Parathyroid adenoma (tissue), 2 donors: ENCODE data around the gene PDE6H.

Experiments
- H2AFZ ChIP-seq: fragments of 300-600 bp; sonication (generic); one replicate; pipeline ENCODE4 v1.7.0; 2017; ENCODE audit warnings: antibody characterized with exemption, mild to moderate bottlenecking
- H3K27ac ChIP-seq: fragments of 300-600 bp; sonication (generic); one replicate; pipeline ENCODE4 v1.7.0; 2017
- H3K27me3 ChIP-seq: fragments of 300-600 bp; sonication (generic); one replicate; pipeline ENCODE4 v1.7.0; 2017; ENCODE audit warnings: low read length; ENCODE audit not compliant: control insufficient read depth, insufficient read depth
- H3K36me3 ChIP-seq: fragments of 300-600 bp; sonication (generic); one replicate; pipeline ENCODE4 v1.7.0; 2017; ENCODE audit warnings: low read length; ENCODE audit not compliant: control insufficient read depth, insufficient read depth
- H3K4me1 ChIP-seq: fragments of 300-600 bp; sonication (generic); one replicate; pipeline ENCODE4 v1.7.0; 2017; ENCODE audit warnings: control low read depth
- H3K4me2 ChIP-seq: fragments of 300-600 bp; sonication (generic); one replicate; pipeline ENCODE4 v1.7.0; 2017; ENCODE audit warnings: low read length
- H3K4me3 ChIP-seq: fragments of 300-600 bp; sonication (generic); one replicate; pipeline ENCODE4 v1.7.0; 2017; ENCODE audit warnings: low read depth, low read length
- H3K79me2 ChIP-seq: fragments of 300-600 bp; sonication (generic); one replicate; pipeline ENCODE4 v1.7.0; 2017; ENCODE audit warnings: control low read depth
- H3K9ac ChIP-seq: fragments of 300-600 bp; sonication (generic); one replicate; pipeline ENCODE4 v1.7.0; 2017; ENCODE audit warnings: mild to moderate bottlenecking
- H3K9me3 ChIP-seq: fragments of 300-600 bp; sonication (generic); one replicate; pipeline ENCODE4 v1.7.0; 2017; ENCODE audit warnings: low read length; ENCODE audit not compliant: control insufficient read depth
- CTCF ChIP-seq: fragments of 300-600 bp; sonication (generic); IDR thresholded peaks from one replicate; pipeline ENCODE4 v1.7.0; 2017; ENCODE audit warnings: antibody characterized with exemption, mild to moderate bottlenecking
- donor health status: primary hyperparathyroidism.

Gene PDE6H

GRCh38 chr12:14942196-14942931 lies 30.5 kb upstream of the PDE6H start:
- H3K27me3 ChIP-seq = no peaks in the 10 kb centered on the region
- no peak overlapping the region for H3K4me2 ChIP-seq
- H3K4me3 ChIP-seq = no peak overlapping the region
- H3K27ac ChIP-seq = no peak overlapping the region
- H2AFZ ChIP-seq = no peak overlapping the region
- H3K9me3 ChIP-seq = no peaks in the 10 kb centered on the region
- H3K4me1 ChIP-seq = no peaks in the 10 kb centered on the region
- no peak for TF ChIP-seq CTCF
- no peaks in the 10 kb centered on the region for H3K36me3 ChIP-seq
- H3K9ac ChIP-seq = no peak overlapping the region
- H3K79me2 ChIP-seq = no peaks in the 10 kb centered on the region

GRCh38 chr12:14946162-14946561 lies 26.7 kb upstream of the PDE6H start:
- Histone ChIP-seq H3K9me3 (no peaks in the 10 kb centered on the region), H3K4me1 (peaks cover 2% of the 10 kb centered on the region), H3K9ac (no peak overlapping the region), H3K79me2 (no peaks in the 10 kb centered on the region), H3K36me3 (no peaks in the 10 kb centered on the region), H3K4me3 (no peak overlapping the region), H3K27me3 (no peaks in the 10 kb centered on the region), H2AFZ (no peak overlapping the region), H3K4me2 (no peak overlapping the region), H3K27ac (no peak overlapping the region)
- no peak for TF ChIP-seq CTCF

- H3K27me3 ChIP-seq = no peaks in the 10 kb centered on the region
- no peak for TF ChIP-seq CTCF
- H3K4me3 ChIP-seq = no peak overlapping the region
- no peak overlapping the region for H3K9ac ChIP-seq
- H3K27ac ChIP-seq = no peak overlapping the region
- H3K79me2 ChIP-seq = no peaks in the 10 kb centered on the region
- no peaks in the 10 kb centered on the region for H3K36me3 ChIP-seq
- no peaks in the 10 kb centered on the region for H3K9me3 ChIP-seq
- H3K4me2 ChIP-seq = no peak overlapping the region
- H2AFZ ChIP-seq = no peak overlapping the region
- H3K4me1 ChIP-seq = peaks cover 2% of the 10 kb centered on the region
These were observed 26.0 kb upstream of the PDE6H start for GRCh38 chr12:14946861-14947260.

- no peaks in the 10 kb centered on the region for H3K9me3 ChIP-seq
- H3K4me1 ChIP-seq = peaks cover 4% of the 10 kb centered on the region
These were observed 24.2 kb upstream of the PDE6H start for GRCh38 chr12:14948672-14949071.

More at GRCh38 chr12:14948672-14949071, 24.2 kb upstream of the PDE6H start:
- no peak for TF ChIP-seq CTCF
- Histone ChIP-seq H3K4me3 (no peak overlapping the region), H2AFZ (peak overlapping the region; percentile 76), H3K27ac (peak overlapping the region; percentile 61), H3K4me2 (no peak overlapping the region), H3K79me2 (no peaks in the 10 kb centered on the region), H3K27me3 (no peaks in the 10 kb centered on the region), H3K9ac (no peak overlapping the region), H3K36me3 (no peaks in the 10 kb centered on the region)
